Measurements from ENCODE around the gene DBNDD2. TPM values are rescaled to one million over a fixed set of nuclear protein-coding genes. Genes with fewer than 3 reads are reported as not detected.

DBNDD2 gene
- total and polyA plus RNA-seq, 2 experiments from 2014 or later: 25.8 to 62.5 TPM

DNA sequence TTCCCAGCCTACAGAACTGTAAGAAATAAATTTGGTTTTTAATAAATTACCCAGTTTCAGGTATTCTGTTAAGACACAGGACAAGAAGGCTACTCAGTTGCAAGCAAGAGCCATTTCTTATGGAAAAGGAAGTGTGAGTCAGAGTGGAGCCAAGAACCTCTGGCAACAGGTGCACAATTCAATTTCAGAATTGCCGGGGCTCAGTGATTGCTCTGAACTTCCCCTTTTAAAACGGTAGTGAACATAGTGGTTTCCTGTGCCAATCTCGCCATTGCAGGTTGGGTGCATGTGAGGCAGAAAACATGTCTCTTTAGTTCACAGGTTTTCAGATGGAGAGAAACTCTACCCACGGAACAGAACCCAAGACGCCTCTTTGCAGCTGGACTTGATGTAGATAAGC, 24.2 kb downstream of the DBNDD2 start:
- Histone ChIP-seq H3K4me2 (no peak overlapping the region), H3K27me3 (ENCODE audit: insufficient read depth) (no peaks in the 10 kb centered on the region), H3F3A (replicated peaks; ENCODE audit: low read depth) (0 out of 2 replicates have a peak, but pooled peaks cover 2% of the 10 kb centered on the region), H3K79me2 (replicated peaks; ENCODE audit: insufficient read depth) (no peaks in the 10 kb centered on the region), H3K9me2 (ENCODE audit: insufficient read depth) (no peaks in the 10 kb centered on the region), H3K4me3 (no peak overlapping the region), H3K36me3 (ENCODE audit: insufficient read depth) (no peaks in the 10 kb centered on the region), H3K27ac (ENCODE audit: low read depth) (no peak overlapping the region), H4K20me1 (replicated peaks; ENCODE audit: insufficient read depth) (no peaks in the 10 kb centered on the region), H2AFZ (no peak overlapping the region), H3K4me1 (ENCODE audit: insufficient read depth) (no peaks in the 10 kb centered on the region)
- TF ChIP-seq CTCF (conservative IDR thresholded peaks at IDR 0.05; ENCODE audit: low read depth in 2 of 2) (no peak), EZH2 (IDR thresholded peaks at IDR 0.05; ENCODE audit: low read depth, unreplicated experiment) (no peak), POLR2AphosphoS5 (IDR thresholded peaks at IDR 0.05; ENCODE audit: low read depth) (no peak), JUNB (IDR thresholded peaks at IDR 0.05; ENCODE audit: unreplicated experiment) (no peak), STAT1 (IDR thresholded peaks at IDR 0.05; ENCODE audit: unreplicated experiment) (no peak), NANOG (IDR thresholded peaks at IDR 0.05; ENCODE audit: borderline replicate concordance) (no peak), ZNF114 (CRISPR knock-in tag; IDR thresholded peaks at IDR 0.05) (no peak), ETS1 (IDR thresholded peaks at IDR 0.05) (no peak), CREB1 (CRISPR knock-in tag; IDR thresholded peaks at IDR 0.05; ENCODE audit: low read depth) (no peak), ZNF331 (CRISPR knock-in tag; IDR thresholded peaks at IDR 0.05; ENCODE audit: low read depth) (no peak), EZH2phosphoT487 (IDR thresholded peaks at IDR 0.05; ENCODE audit: unreplicated experiment) (no peak)
- TF ChIP-seq, protein P1, sequence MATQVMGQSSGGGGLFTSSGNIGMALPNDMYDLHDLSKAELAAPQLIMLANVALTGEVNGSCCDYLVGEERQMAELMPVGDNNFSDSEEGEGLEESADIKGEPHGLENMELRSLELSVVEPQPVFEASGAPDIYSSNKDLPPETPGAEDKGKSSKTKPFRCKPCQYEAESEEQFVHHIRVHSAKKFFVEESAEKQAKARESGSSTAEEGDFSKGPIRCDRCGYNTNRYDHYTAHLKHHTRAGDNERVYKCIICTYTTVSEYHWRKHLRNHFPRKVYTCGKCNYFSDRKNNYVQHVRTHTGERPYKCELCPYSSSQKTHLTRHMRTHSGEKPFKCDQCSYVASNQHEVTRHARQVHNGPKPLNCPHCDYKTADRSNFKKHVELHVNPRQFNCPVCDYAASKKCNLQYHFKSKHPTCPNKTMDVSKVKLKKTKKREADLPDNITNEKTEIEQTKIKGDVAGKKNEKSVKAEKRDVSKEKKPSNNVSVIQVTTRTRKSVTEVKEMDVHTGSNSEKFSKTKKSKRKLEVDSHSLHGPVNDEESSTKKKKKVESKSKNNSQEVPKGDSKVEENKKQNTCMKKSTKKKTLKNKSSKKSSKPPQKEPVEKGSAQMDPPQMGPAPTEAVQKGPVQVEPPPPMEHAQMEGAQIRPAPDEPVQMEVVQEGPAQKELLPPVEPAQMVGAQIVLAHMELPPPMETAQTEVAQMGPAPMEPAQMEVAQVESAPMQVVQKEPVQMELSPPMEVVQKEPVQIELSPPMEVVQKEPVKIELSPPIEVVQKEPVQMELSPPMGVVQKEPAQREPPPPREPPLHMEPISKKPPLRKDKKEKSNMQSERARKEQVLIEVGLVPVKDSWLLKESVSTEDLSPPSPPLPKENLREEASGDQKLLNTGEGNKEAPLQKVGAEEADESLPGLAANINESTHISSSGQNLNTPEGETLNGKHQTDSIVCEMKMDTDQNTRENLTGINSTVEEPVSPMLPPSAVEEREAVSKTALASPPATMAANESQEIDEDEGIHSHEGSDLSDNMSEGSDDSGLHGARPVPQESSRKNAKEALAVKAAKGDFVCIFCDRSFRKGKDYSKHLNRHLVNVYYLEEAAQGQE (IDR thresholded peaks at IDR 0.05; ENCODE audit: unreplicated experiment): no peak
- TF ChIP-seq, protein P2, sequence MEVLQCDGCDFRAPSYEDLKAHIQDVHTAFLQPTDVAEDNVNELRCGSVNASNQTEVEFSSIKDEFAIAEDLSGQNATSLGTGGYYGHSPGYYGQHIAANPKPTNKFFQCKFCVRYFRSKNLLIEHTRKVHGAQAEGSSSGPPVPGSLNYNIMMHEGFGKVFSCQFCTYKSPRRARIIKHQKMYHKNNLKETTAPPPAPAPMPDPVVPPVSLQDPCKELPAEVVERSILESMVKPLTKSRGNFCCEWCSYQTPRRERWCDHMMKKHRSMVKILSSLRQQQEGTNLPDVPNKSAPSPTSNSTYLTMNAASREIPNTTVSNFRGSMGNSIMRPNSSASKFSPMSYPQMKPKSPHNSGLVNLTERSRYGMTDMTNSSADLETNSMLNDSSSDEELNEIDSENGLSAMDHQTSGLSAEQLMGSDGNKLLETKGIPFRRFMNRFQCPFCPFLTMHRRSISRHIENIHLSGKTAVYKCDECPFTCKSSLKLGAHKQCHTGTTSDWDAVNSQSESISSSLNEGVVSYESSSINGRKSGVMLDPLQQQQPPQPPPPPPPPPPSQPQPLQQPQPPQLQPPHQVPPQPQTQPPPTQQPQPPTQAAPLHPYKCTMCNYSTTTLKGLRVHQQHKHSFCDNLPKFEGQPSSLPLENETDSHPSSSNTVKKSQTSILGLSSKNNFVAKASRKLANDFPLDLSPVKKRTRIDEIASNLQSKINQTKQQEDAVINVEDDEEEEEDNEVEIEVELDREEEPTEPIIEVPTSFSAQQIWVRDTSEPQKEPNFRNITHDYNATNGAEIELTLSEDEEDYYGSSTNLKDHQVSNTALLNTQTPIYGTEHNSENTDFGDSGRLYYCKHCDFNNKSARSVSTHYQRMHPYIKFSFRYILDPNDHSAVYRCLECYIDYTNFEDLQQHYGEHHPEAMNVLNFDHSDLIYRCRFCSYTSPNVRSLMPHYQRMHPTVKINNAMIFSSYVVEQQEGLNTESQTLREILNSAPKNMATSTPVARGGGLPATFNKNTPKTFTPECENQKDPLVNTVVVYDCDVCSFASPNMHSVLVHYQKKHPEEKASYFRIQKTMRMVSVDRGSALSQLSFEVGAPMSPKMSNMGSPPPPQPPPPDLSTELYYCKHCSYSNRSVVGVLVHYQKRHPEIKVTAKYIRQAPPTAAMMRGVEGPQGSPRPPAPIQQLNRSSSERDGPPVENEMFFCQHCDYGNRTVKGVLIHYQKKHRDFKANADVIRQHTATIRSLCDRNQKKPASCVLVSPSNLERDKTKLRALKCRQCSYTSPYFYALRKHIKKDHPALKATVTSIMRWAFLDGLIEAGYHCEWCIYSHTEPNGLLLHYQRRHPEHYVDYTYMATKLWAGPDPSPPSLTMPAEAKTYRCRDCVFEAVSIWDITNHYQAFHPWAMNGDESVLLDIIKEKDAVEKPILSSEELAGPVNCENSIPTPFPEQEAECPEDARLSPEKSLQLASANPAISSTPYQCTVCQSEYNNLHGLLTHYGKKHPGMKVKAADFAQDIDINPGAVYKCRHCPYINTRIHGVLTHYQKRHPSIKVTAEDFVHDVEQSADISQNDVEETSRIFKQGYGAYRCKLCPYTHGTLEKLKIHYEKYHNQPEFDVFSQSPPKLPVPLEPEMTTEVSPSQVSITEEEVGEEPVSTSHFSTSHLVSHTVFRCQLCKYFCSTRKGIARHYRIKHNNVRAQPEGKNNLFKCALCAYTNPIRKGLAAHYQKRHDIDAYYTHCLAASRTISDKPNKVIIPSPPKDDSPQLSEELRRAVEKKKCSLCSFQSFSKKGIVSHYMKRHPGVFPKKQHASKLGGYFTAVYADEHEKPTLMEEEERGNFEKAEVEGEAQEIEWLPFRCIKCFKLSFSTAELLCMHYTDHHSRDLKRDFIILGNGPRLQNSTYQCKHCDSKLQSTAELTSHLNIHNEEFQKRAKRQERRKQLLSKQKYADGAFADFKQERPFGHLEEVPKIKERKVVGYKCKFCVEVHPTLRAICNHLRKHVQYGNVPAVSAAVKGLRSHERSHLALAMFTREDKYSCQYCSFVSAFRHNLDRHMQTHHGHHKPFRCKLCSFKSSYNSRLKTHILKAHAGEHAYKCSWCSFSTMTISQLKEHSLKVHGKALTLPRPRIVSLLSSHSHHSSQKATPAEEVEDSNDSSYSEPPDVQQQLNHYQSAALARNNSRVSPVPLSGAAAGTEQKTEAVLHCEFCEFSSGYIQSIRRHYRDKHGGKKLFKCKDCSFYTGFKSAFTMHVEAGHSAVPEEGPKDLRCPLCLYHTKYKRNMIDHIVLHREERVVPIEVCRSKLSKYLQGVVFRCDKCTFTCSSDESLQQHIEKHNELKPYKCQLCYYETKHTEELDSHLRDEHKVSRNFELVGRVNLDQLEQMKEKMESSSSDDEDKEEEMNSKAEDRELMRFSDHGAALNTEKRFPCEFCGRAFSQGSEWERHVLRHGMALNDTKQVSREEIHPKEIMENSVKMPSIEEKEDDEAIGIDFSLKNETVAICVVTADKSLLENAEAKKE (CRISPR knock-in tag; IDR thresholded peaks at IDR 0.05): no peak
- no peak overlapping the region for H3K27ac Mint-ChIP-seq
- no peaks in the 10 kb centered on the region; the same call in 1 of the 3 replicates for H3K4me1 Mint-ChIP-seq
- H3K27me3 Mint-ChIP-seq (ENCODE audit: insufficient read depth, low read depth, poor library complexity): no peaks in the 10 kb centered on the region
- H3K36me3 Mint-ChIP-seq (ENCODE audit: low read depth): peaks cover 6% of the 10 kb centered on the region; the same call in 2 of the 3 replicates
- no peak for ATAC-seq
- no peak overlapping the region for H3K4me3 Mint-ChIP-seq
- no peak for DNase-seq (ENCODE audit: low spot score)
- H3K9me3 Mint-ChIP-seq: no peaks in the 10 kb centered on the region

All from GM23338 (cell line).